ENCODE results near the gene CUBN.

DNA sequence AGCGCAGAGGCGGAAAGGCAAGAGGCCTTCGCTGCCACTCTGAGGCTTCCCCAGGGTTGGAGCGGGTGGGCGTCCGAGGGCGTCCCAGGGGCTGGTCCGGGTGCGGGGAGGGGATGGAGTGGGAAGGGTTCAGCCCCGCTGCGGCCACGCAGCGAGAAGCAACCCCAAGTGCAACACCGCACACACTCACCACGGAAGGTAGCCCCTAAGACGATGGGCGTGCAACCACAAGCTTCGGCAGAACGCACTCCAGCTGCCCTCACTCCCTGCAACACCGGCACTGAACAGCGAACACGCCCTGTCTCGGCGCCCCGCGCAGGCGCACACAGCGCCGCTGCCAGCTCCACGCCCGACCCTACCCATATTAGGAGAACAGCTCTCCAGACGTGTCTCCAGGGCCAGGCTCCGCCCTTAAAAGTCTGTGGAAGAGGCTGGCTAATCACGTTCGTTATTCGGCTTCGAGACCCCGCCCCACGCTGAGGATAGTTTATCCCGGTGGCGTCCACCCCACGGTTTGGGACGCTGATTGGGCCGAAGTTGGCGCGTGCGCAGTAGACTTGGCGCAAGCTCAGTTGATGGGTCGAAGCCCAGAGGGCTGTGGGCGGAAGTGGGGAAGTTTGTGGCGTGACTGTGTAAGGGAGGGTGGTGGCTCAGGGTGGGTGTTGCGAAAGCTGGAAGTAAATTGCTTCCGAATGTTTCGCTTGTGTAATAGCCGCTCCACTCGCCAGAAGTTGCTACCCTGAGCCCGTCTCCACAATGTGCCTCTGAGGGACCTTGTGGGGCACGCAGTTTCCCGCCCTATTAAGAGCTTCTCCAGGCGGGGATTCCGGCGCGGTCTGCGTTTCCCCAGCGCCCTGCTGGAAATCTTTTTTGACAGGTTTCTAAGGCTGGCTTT, 312.2 kb downstream of the CUBN start, which contains the start of gene RSU1:
- peak; percentile 67 for TF ChIP-seq POLR2A (IDR thresholded peaks at IDR 0.05; ENCODE audit: extremely low read depth, insufficient read length)
- peak; percentile 43 for TF ChIP-seq MAX (IDR thresholded peaks at IDR 0.05; ENCODE audit: low read depth, low read length)
- TF ChIP-seq, protein P1, sequence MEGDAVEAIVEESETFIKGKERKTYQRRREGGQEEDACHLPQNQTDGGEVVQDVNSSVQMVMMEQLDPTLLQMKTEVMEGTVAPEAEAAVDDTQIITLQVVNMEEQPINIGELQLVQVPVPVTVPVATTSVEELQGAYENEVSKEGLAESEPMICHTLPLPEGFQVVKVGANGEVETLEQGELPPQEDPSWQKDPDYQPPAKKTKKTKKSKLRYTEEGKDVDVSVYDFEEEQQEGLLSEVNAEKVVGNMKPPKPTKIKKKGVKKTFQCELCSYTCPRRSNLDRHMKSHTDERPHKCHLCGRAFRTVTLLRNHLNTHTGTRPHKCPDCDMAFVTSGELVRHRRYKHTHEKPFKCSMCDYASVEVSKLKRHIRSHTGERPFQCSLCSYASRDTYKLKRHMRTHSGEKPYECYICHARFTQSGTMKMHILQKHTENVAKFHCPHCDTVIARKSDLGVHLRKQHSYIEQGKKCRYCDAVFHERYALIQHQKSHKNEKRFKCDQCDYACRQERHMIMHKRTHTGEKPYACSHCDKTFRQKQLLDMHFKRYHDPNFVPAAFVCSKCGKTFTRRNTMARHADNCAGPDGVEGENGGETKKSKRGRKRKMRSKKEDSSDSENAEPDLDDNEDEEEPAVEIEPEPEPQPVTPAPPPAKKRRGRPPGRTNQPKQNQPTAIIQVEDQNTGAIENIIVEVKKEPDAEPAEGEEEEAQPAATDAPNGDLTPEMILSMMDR (IDR thresholded peaks at IDR 0.05; ENCODE audit: low read depth, low read length), result no peak
